WTC11 (cell line): ENCODE results near the gene PCBP3. TPM values are rescaled to one million over a fixed set of nuclear protein-coding genes. Genes with fewer than 3 reads are reported as not detected.

Experiments
- ATAC-seq: fragments of 200-7000 bp; cut with Tn5 transposase; 2 replicates; pipeline ENCODE4 v1.10.0; 2021; ENCODE audit warnings: mild to moderate bottlenecking, moderate library complexity
- CTCF ChIA-PET: fragments of 300-600 bp; sonication (Branson Sonifier 250); formaldehyde crosslinking; loops from one replicate; lab custom pipeline; 2021; ENCODE audit warnings: antibody characterized with exemption; lab: Charles Lee
- POLR2A ChIA-PET: fragments of 350-600 bp; sonication (Branson Sonifier 250); formaldehyde crosslinking; loops from one replicate; lab custom pipeline; 2021; ENCODE audit warnings: antibody characterized with exemption; lab: Charles Lee
- DNase-seq: peaks from one replicate; pipeline ENCODE4 v3.0.0; 2021; ENCODE audit warnings: low spot score
- H3K27ac Mint-ChIP-seq: 2 replicates; pipeline ENCODE4 v1.8.0; 2021; ENCODE audit warnings: mixed read lengths
- H3K27me3 Mint-ChIP-seq: 2 replicates; pipeline ENCODE4 v1.8.0; 2021; ENCODE audit warnings: low read depth, mild to moderate bottlenecking, moderate library complexity, mixed read lengths
- H3K36me3 Mint-ChIP-seq: 2 replicates; pipeline ENCODE4 v1.8.0; 2021; ENCODE audit warnings: mixed read lengths
- H3K4me1 Mint-ChIP-seq: 2 replicates; pipeline ENCODE4 v1.8.0; 2022; ENCODE audit warnings: mixed read lengths
- H3K4me3 Mint-ChIP-seq: 2 replicates; pipeline ENCODE4 v1.8.0; 2021; ENCODE audit warnings: mild to moderate bottlenecking, moderate library complexity, mixed read lengths
- H3K9me3 Mint-ChIP-seq: 2 replicates; pipeline ENCODE4 v1.8.0; 2021; ENCODE audit warnings: mixed read lengths
- CBFB ChIP-seq: sonication (generic); formaldehyde crosslinking; IDR thresholded peaks from 2 replicates; pipeline ENCODE4 v1.8.1; 2022; ENCODE audit warnings: mild to moderate bottlenecking, low read depth, missing genetic modification reagents
- GABPB1 ChIP-seq: sonication (generic); formaldehyde crosslinking; IDR thresholded peaks from 2 replicates; pipeline ENCODE4 v1.8.1; 2023; ENCODE audit warnings: mild to moderate bottlenecking, missing genetic modification reagents
- GRHL2 ChIP-seq: fragments of 250-450 bp; sonication (Bioruptor Pico); IDR thresholded peaks from 2 replicates; pipeline ENCODE4 v1.8.0; 2022; ENCODE audit warnings: mild to moderate bottlenecking, moderate library complexity; ENCODE audit not compliant: insufficient replicate concordance, severe bottlenecking
- JAZF1 ChIP-seq: fragments of 250-450 bp; sonication (Bioruptor Pico); IDR thresholded peaks from 2 replicates; pipeline ENCODE4 v1.9.0; 2021; ENCODE audit warnings: moderate library complexity, mild to moderate bottlenecking, inconsistent platforms
- NFATC4 ChIP-seq: fragments of 250-450 bp; sonication (Bioruptor Pico); IDR thresholded peaks from 2 replicates; pipeline ENCODE4 v1.9.0; 2021; ENCODE audit warnings: mild to moderate bottlenecking
- NFE2L1 ChIP-seq: sonication (generic); formaldehyde crosslinking; IDR thresholded peaks from 2 replicates; pipeline ENCODE4 v1.8.1; 2023; ENCODE audit warnings: missing genetic modification reagents
- NR3C1 ChIP-seq: sonication (generic); formaldehyde crosslinking; conservative IDR thresholded peaks from 2 replicates; pipeline ENCODE4 v1.8.1; 2023; ENCODE audit warnings: low read depth, mild to moderate bottlenecking, missing genetic modification reagents
- RORB ChIP-seq: fragments of 250-450 bp; sonication (Bioruptor Pico); IDR thresholded peaks from 2 replicates; pipeline ENCODE4 v1.9.0; 2021; ENCODE audit warnings: mild to moderate bottlenecking
- ZNF671 ChIP-seq: fragments of 250-450 bp; sonication (Bioruptor Pico); IDR thresholded peaks from 2 replicates; pipeline ENCODE4 v1.8.0; 2021; ENCODE audit warnings: mild to moderate bottlenecking
- total RNA-seq: library from RNA; stranded (reverse); gene quantifications from 3 replicates; pipeline ENCODE4 v1.2.3, GENCODE V29; 2021
- TF ChIP-seq, protein P1 (sequence below): fragments of 250-450 bp; sonication (Bioruptor Pico); IDR thresholded peaks from 2 replicates; pipeline ENCODE4 v1.9.0; 2021; ENCODE audit warnings: mild to moderate bottlenecking
- TF ChIP-seq, protein P2 (sequence below): sonication (generic); formaldehyde crosslinking; IDR thresholded peaks from 2 replicates; pipeline ENCODE4 v1.8.1; 2022; ENCODE audit warnings: mild to moderate bottlenecking, moderate library complexity, missing genetic modification reagents
- TF ChIP-seq, protein P3 (sequence below): sonication (generic); formaldehyde crosslinking; IDR thresholded peaks from 2 replicates; pipeline ENCODE4 v1.8.1; 2023; ENCODE audit warnings: mild to moderate bottlenecking, missing genetic modification reagents
- TF ChIP-seq, protein P4 (sequence below): sonication (generic); formaldehyde crosslinking; conservative IDR thresholded peaks from 2 replicates; pipeline ENCODE4 v1.8.1; 2022; ENCODE audit warnings: mild to moderate bottlenecking, missing genetic modification reagents
- TF ChIP-seq, protein P5 (sequence below): sonication (generic); formaldehyde crosslinking; IDR thresholded peaks from 2 replicates; pipeline ENCODE4 v1.8.1; 2022; ENCODE audit warnings: mild to moderate bottlenecking, missing genetic modification reagents, moderate library complexity, borderline replicate concordance
- TF ChIP-seq, protein P6 (sequence below): sonication (generic); formaldehyde crosslinking; IDR thresholded peaks from 2 replicates; pipeline ENCODE4 v1.8.1; 2022; ENCODE audit warnings: missing genetic modification reagents, borderline replicate concordance
- TF ChIP-seq, protein P7 (sequence below): fragments of 250-450 bp; sonication (Bioruptor Pico); IDR thresholded peaks from 2 replicates; pipeline ENCODE4 v2.1.2; 2022; ENCODE audit warnings: mild to moderate bottlenecking, moderate library complexity
- TF ChIP-seq, protein P8 (sequence below): sonication (generic); formaldehyde crosslinking; IDR thresholded peaks from 2 replicates; pipeline ENCODE4 v1.8.0; 2022; ENCODE audit warnings: mild to moderate bottlenecking, missing genetic modification reagents

Gene PCBP3
- total RNA-seq, 1 experiment from 2014 or later: 8.5 TPM

DNA sequence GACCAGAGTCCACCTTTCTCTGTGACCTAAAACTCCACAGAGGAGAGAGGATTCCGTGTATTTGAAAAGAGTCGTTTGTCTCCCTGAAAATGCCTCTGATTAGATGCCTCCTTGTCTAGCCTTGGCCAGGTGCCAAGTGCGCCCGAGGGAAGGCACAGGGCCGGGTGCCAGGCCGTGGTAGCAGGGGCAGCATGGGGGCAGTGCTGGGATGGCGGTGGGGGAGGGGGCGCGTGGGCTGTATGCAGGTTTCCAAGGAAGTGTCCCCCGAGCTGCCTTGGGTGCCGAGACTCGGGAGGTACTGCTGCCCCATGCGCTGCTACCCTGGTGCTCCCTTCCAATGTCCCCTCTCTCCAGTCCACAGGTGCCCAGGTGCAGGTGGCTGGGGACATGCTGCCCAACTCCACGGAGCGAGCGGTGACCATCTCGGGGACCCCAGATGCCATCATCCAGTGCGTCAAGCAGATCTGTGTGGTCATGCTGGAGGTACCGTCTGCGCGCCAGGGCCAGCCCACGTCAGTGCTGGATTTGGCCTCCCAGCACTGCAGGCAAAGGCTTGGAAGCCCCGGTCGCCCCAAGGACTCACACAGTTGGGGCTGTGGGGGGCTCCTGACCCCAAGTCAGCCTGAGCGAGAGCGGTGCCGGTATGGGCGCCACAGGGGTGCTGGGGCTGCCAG lies 267.2 kb downstream of the PCBP3 start:
- ChIA-PET CTCF (no interaction called here), POLR2A (no interaction called here)
- no peak overlapping the region for H3K4me3 Mint-ChIP-seq
- no peak overlapping the region for H3K27ac Mint-ChIP-seq
- TF ChIP-seq JAZF1 (CRISPR knock-in tag): no peak
- TF ChIP-seq, protein P1, sequence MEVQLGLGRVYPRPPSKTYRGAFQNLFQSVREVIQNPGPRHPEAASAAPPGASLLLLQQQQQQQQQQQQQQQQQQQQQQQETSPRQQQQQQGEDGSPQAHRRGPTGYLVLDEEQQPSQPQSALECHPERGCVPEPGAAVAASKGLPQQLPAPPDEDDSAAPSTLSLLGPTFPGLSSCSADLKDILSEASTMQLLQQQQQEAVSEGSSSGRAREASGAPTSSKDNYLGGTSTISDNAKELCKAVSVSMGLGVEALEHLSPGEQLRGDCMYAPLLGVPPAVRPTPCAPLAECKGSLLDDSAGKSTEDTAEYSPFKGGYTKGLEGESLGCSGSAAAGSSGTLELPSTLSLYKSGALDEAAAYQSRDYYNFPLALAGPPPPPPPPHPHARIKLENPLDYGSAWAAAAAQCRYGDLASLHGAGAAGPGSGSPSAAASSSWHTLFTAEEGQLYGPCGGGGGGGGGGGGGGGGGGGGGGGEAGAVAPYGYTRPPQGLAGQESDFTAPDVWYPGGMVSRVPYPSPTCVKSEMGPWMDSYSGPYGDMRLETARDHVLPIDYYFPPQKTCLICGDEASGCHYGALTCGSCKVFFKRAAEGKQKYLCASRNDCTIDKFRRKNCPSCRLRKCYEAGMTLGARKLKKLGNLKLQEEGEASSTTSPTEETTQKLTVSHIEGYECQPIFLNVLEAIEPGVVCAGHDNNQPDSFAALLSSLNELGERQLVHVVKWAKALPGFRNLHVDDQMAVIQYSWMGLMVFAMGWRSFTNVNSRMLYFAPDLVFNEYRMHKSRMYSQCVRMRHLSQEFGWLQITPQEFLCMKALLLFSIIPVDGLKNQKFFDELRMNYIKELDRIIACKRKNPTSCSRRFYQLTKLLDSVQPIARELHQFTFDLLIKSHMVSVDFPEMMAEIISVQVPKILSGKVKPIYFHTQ (CRISPR knock-in tag): no peak
- TF ChIP-seq NR3C1: no peak
- TF ChIP-seq, protein P2, sequence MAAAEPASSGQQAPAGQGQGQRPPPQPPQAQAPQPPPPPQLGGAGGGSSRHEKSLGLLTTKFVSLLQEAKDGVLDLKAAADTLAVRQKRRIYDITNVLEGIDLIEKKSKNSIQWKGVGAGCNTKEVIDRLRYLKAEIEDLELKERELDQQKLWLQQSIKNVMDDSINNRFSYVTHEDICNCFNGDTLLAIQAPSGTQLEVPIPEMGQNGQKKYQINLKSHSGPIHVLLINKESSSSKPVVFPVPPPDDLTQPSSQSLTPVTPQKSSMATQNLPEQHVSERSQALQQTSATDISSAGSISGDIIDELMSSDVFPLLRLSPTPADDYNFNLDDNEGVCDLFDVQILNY: no peak
- TF ChIP-seq NFATC4 (CRISPR knock-in tag): no peak
- TF ChIP-seq GABPB1: no peak
- no peak for TF ChIP-seq CBFB (CRISPR knock-in tag)
- TF ChIP-seq, protein P3, sequence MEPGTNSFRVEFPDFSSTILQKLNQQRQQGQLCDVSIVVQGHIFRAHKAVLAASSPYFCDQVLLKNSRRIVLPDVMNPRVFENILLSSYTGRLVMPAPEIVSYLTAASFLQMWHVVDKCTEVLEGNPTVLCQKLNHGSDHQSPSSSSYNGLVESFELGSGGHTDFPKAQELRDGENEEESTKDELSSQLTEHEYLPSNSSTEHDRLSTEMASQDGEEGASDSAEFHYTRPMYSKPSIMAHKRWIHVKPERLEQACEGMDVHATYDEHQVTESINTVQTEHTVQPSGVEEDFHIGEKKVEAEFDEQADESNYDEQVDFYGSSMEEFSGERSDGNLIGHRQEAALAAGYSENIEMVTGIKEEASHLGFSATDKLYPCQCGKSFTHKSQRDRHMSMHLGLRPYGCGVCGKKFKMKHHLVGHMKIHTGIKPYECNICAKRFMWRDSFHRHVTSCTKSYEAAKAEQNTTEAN: no peak
- TF ChIP-seq, protein P4, sequence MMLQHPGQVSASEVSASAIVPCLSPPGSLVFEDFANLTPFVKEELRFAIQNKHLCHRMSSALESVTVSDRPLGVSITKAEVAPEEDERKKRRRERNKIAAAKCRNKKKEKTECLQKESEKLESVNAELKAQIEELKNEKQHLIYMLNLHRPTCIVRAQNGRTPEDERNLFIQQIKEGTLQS: no peak
- TF ChIP-seq ZNF671 (CRISPR knock-in tag): no peak
- TF ChIP-seq, protein P5, sequence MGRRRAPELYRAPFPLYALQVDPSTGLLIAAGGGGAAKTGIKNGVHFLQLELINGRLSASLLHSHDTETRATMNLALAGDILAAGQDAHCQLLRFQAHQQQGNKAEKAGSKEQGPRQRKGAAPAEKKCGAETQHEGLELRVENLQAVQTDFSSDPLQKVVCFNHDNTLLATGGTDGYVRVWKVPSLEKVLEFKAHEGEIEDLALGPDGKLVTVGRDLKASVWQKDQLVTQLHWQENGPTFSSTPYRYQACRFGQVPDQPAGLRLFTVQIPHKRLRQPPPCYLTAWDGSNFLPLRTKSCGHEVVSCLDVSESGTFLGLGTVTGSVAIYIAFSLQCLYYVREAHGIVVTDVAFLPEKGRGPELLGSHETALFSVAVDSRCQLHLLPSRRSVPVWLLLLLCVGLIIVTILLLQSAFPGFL (CRISPR knock-in tag): no peak
- no peak for TF ChIP-seq NFE2L1 (CRISPR knock-in tag)
- TF ChIP-seq GRHL2: no peak
- TF ChIP-seq, protein P6, sequence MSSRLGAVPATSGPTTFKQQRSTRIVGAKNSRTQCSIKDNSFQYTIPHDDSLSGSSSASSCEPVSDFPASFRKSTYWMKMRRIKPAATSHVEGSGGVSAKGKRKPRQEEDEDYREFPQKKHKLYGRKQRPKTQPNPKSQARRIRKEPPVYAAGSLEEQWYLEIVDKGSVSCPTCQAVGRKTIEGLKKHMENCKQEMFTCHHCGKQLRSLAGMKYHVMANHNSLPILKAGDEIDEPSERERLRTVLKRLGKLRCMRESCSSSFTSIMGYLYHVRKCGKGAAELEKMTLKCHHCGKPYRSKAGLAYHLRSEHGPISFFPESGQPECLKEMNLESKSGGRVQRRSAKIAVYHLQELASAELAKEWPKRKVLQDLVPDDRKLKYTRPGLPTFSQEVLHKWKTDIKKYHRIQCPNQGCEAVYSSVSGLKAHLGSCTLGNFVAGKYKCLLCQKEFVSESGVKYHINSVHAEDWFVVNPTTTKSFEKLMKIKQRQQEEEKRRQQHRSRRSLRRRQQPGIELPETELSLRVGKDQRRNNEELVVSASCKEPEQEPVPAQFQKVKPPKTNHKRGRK (CRISPR knock-in tag): no peak
- TF ChIP-seq, protein P7, sequence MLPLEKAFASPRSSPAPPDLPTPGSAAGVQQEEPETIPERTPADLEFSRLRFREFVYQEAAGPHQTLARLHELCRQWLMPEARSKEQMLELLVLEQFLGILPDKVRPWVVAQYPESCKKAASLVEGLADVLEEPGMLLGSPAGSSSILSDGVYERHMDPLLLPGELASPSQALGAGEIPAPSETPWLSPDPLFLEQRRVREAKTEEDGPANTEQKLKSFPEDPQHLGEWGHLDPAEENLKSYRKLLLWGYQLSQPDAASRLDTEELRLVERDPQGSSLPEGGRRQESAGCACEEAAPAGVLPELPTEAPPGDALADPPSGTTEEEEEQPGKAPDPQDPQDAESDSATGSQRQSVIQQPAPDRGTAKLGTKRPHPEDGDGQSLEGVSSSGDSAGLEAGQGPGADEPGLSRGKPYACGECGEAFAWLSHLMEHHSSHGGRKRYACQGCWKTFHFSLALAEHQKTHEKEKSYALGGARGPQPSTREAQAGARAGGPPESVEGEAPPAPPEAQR (CRISPR knock-in tag): no peak
- TF ChIP-seq RORB (CRISPR knock-in tag): no peak
- TF ChIP-seq, protein P8, sequence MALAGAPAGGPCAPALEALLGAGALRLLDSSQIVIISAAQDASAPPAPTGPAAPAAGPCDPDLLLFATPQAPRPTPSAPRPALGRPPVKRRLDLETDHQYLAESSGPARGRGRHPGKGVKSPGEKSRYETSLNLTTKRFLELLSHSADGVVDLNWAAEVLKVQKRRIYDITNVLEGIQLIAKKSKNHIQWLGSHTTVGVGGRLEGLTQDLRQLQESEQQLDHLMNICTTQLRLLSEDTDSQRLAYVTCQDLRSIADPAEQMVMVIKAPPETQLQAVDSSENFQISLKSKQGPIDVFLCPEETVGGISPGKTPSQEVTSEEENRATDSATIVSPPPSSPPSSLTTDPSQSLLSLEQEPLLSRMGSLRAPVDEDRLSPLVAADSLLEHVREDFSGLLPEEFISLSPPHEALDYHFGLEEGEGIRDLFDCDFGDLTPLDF: no peak
- no peaks in the 10 kb centered on the region for H3K4me1 Mint-ChIP-seq
- no peaks in the 10 kb centered on the region for H3K36me3 Mint-ChIP-seq
- ATAC-seq (no peak), DNase-seq (no peak)
- H3K27me3 Mint-ChIP-seq: no peaks in the 10 kb centered on the region
- no peaks in the 10 kb centered on the region for H3K9me3 Mint-ChIP-seq
